Aorta (tissue), 4 donors: Measurements from ENCODE around the gene UCKL1. TPM values are rescaled to one million over a fixed set of nuclear protein-coding genes. Genes with fewer than 3 reads are reported as not detected.

Experiments used
- microRNA-seq, 2 donors: library from miRNA; unstranded; fragments of <30 nt; microRNA quantifications; one replicate each; pipeline ENCODE4 v1.2.0, GENCODE V29; 2020
- polyA plus RNA-seq, 2 donors: library from polyadenylated mRNA; stranded (reverse); fragments of 200-250 nt; gene quantifications; one replicate each; pipeline ENCODE4 v1.2.3, GENCODE V29; 2013
- total RNA-seq, 2 donors: library from RNA; stranded (reverse); fragmentation: NEBNext Ultra II Directional; extraction: Animal tissue kit (Norgen Biotek cat#: 25700); gene quantifications; one replicate each; pipeline ENCODE4 v1.2.1, GENCODE V29; 2021
- donor health status: healthy with polysubstance abuse.
- donor health status: Bipolar disorder and iron deficiency.
- donor health status: DM: no; HTN: no; CAD: no.
- donor health status: DM: yes; HTN: yes; CAD: no.

Gene UCKL1
- total and polyA plus RNA-seq, 4 donors: 24.3 to 85.0 (median 33.4) TPM

Small RNA genes lying within 50 kb of the gene (microRNA-seq; reads per million reads assigned to microRNA genes)
- gene MIR1914 (0 to 1.2 reads per million in 2 donors), gene MIR647 (0 to 2.0 reads per million in 2 donors), gene MIR941-1 (0 reads per million in 2 donors), gene MIR941-2 (0 reads per million in 2 donors), gene MIR941-3 (0 reads per million in 2 donors), gene MIR941-4 (0 reads per million in 2 donors), gene MIR941-5 (0 reads per million in 2 donors)

Other genes with a start within 250 kb of the UCKL1 start
- gene ARFRP1, start 248.4 kb downstream of the UCKL1 start, total RNA-seq: 10 to 100 TPM; 46.3 to 51.7 TPM
- gene ARFRP1, start 248.4 kb downstream of the UCKL1 start, polyA plus RNA-seq: 10 to 100 TPM; 28.9 to 76.2 TPM
- gene ZGPAT, start 248.4 kb downstream of the UCKL1 start, total RNA-seq: 10 to 100 TPM; 20.8 to 28.6 TPM
- gene ZGPAT, start 248.4 kb downstream of the UCKL1 start, polyA plus RNA-seq: 10 to 100 TPM; 22.5 to 49.5 TPM
- gene LIME1, start 219.8 kb downstream of the UCKL1 start, total RNA-seq: 1 to 10 TPM; 6.5 to 7.4 TPM
- 10 to 100 TPM in 1 of 2 donors, 1 to 10 TPM in 1; 9.9 to 57.6 TPM for gene LIME1, start 219.8 kb downstream of the UCKL1 start, polyA plus RNA-seq
- gene SLC2A4RG, start 216.6 kb downstream of the UCKL1 start, total RNA-seq: 10 to 100 TPM; 49.9 to 72.4 TPM
- gene SLC2A4RG, start 216.6 kb downstream of the UCKL1 start, polyA plus RNA-seq: 10 to 100 TPM; 24.7 to 86.7 TPM
- gene ZBTB46, start 125.2 kb downstream of the UCKL1 start, total RNA-seq: 10 to 100 TPM; 17.4 to 22.7 TPM
- 1 to 10 TPM in 1 of 2 donors, under 1 TPM in 1; 0.50 to 2.1 TPM for gene ZBTB46, start 125.2 kb downstream of the UCKL1 start, polyA plus RNA-seq
- not detected for gene ABHD16B, start 94.9 kb downstream of the UCKL1 start, total RNA-seq
- gene ABHD16B, start 94.9 kb downstream of the UCKL1 start, polyA plus RNA-seq: under 1 TPM in 1 of 2 donors, not detected in 1; 0.38 TPM
- 100 to 1,000 TPM in 1 of 2 donors, 10 to 100 TPM in 1; 91.2 to 110 TPM for gene TPD52L2, start 91.1 kb downstream of the UCKL1 start, total RNA-seq
- 100 to 1,000 TPM in 1 of 2 donors, 10 to 100 TPM in 1; 89.8 to 112 TPM for gene TPD52L2, start 91.1 kb downstream of the UCKL1 start, polyA plus RNA-seq
- 10 to 100 TPM; 34.6 to 38.1 TPM for gene DNAJC5, start 61.3 kb downstream of the UCKL1 start, total RNA-seq
- gene DNAJC5, start 61.3 kb downstream of the UCKL1 start, polyA plus RNA-seq: 10 to 100 TPM; 16.2 to 17.2 TPM
- 10 to 100 TPM; 10.8 to 16.5 TPM for gene ZNF512B, start 13.5 kb upstream of the UCKL1 start, total RNA-seq
- gene ZNF512B, start 13.5 kb upstream of the UCKL1 start, polyA plus RNA-seq: 10 to 100 TPM in 1 of 2 donors, 1 to 10 TPM in 1; 1.5 to 10.8 TPM
- 1 to 10 TPM in 1 of 2 donors, under 1 TPM in 1; 0.84 to 4.1 TPM for gene SAMD10, start 23.2 kb upstream of the UCKL1 start, total RNA-seq
- gene SAMD10, start 23.2 kb upstream of the UCKL1 start, polyA plus RNA-seq: 1 to 10 TPM; 1.8 to 2.0 TPM
- 10 to 100 TPM; 50.3 to 59.1 TPM for gene PRPF6, start 24.7 kb upstream of the UCKL1 start, total RNA-seq
- gene PRPF6, start 24.7 kb upstream of the UCKL1 start, polyA plus RNA-seq: 10 to 100 TPM; 20.9 to 53.3 TPM
- gene C20orf204, start 79.8 kb upstream of the UCKL1 start, total RNA-seq: 1 to 10 TPM; 1.7 to 2.8 TPM
- 1 to 10 TPM in 1 of 2 donors, not detected in 1; 2.1 TPM for gene C20orf204, start 79.8 kb upstream of the UCKL1 start, polyA plus RNA-seq
- gene SOX18, start 93.2 kb upstream of the UCKL1 start, total RNA-seq: 100 to 1,000 TPM in 1 of 2 donors, 10 to 100 TPM in 1; 43.2 to 186 TPM
- 1 to 10 TPM; 1.3 to 2.6 TPM for gene SOX18, start 93.2 kb upstream of the UCKL1 start, polyA plus RNA-seq
- 10 to 100 TPM; 45.5 to 71.1 TPM for gene TCEA2, start 106.8 kb upstream of the UCKL1 start, total RNA-seq
- 10 to 100 TPM; 26.2 to 80.1 TPM for gene TCEA2, start 106.8 kb upstream of the UCKL1 start, polyA plus RNA-seq
- 10 to 100 TPM; 19.0 to 20.1 TPM for gene RGS19, start 123.1 kb upstream of the UCKL1 start, total RNA-seq
- 10 to 100 TPM; 10.8 to 23.8 TPM for gene RGS19, start 123.1 kb upstream of the UCKL1 start, polyA plus RNA-seq
- gene OPRL1, start 123.7 kb upstream of the UCKL1 start, total RNA-seq: 1 to 10 TPM in 1 of 2 donors, under 1 TPM in 1; 0.78 to 2.9 TPM
- gene OPRL1, start 123.7 kb upstream of the UCKL1 start, polyA plus RNA-seq: 1 to 10 TPM in 1 of 2 donors, under 1 TPM in 1; 0.72 to 1.1 TPM
- gene LKAAEAR1, start 128.0 kb upstream of the UCKL1 start, total RNA-seq: not detected
- gene LKAAEAR1, start 128.0 kb upstream of the UCKL1 start, polyA plus RNA-seq: not detected
- gene NPBWR2, start 151.1 kb upstream of the UCKL1 start, total RNA-seq: not detected
- not detected for gene NPBWR2, start 151.1 kb upstream of the UCKL1 start, polyA plus RNA-seq
- not detected for gene MYT1, start 208.0 kb upstream of the UCKL1 start, total RNA-seq
- gene MYT1, start 208.0 kb upstream of the UCKL1 start, polyA plus RNA-seq: not detected